Measurements from ENCODE around the gene PHYHD1.

The PHYHD1 gene

DNA sequence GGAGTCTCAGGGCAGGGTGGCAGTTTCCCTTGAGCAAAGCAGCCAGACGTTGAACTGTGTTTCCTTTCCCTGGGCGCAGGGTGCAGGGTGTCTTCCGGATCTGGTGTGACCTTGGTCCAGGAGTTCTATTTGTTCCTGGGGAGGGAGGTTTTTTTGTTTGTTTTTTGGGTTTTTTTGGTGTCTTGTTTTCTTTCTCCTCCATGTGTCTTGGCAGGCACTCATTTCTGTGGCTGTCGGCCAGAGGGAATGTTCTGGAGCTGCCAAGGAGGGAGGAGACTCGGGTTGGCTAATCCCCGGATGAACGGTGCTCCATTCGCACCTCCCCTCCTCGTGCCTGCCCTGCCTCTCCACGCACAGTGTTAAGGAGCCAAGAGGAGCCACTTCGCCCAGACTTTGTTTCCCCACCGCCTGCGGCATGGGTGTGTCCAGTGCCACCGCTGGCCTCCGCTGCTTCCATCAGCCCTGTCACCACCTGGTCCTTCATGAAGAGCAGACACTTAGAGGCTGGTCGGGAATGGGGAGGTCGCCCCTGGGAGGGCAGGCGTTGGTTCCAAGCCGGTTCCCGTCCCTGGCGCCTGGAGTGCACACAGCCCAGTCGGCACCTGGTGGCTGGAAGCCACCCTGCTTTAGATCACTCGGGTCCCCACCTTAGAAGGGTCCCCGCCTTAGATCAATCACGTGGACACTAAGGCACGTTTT is 3.5 kb upstream of the PHYHD1 start:
- Histone ChIP-seq H3K27ac (peak overlapping the region; percentile 95 to 98), H3K36me3 (peaks cover 15 to 37% (median 22%) of the 10 kb centered on the region in 3 donors), H3K4me3 (no peak overlapping the region), H3K4me1 (peaks cover 25 to 100% (median 92%) of the 10 kb centered on the region in 4 donors), H3K27me3 (no peaks in the 10 kb centered on the region), H3K9me3 (no peaks in the 10 kb centered on the region)
- peak; percentile 89 to 97 for DNase-seq
- TF ChIP-seq, protein P1, sequence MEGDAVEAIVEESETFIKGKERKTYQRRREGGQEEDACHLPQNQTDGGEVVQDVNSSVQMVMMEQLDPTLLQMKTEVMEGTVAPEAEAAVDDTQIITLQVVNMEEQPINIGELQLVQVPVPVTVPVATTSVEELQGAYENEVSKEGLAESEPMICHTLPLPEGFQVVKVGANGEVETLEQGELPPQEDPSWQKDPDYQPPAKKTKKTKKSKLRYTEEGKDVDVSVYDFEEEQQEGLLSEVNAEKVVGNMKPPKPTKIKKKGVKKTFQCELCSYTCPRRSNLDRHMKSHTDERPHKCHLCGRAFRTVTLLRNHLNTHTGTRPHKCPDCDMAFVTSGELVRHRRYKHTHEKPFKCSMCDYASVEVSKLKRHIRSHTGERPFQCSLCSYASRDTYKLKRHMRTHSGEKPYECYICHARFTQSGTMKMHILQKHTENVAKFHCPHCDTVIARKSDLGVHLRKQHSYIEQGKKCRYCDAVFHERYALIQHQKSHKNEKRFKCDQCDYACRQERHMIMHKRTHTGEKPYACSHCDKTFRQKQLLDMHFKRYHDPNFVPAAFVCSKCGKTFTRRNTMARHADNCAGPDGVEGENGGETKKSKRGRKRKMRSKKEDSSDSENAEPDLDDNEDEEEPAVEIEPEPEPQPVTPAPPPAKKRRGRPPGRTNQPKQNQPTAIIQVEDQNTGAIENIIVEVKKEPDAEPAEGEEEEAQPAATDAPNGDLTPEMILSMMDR (IDR thresholded peaks at IDR 0.05): no peak
- intact Hi-C loops (cut with DNase I; ENCODE audit: low total_unique reads): no loop called here

DNA sequence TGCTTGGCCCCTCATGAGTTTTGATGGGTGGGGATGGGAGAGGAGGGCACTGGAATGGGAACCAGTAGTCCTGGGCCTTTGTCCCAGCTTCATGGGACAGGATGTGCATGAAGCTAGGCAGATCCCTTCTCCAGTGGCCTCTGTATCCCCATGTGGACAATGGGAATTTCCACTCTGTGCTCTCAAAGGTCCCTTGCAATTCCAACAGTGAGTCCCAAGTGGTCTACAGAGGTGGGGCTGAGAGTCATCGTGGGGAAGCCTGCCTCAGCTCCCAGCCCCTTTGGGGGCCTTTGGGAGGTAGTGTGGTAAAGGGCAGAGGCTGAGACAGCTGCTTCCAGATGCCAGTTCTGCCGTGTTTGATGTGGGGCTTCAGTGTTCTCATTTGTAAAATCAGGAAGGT is 1.9 kb upstream of the PHYHD1 start:
- peaks cover 20 to 100% (median 90%) of the 10 kb centered on the region in 4 donors for H3K4me1 ChIP-seq
- intact Hi-C loops (cut with DNase I; ENCODE audit: low total_unique reads): no loop called here
- H3K27ac ChIP-seq: peak overlapping the region; percentile 95 to 98

GRCh38 chr9:128919402-128920089 is 1.2 kb upstream of the PHYHD1 start:
- Histone ChIP-seq H3K9me3 (no peaks in the 10 kb centered on the region), H3K27me3 (no peaks in the 10 kb centered on the region), H3K27ac (peak overlapping the region; percentile 95 to 98), H3K36me3 (peaks cover 15 to 37% (median 20%) of the 10 kb centered on the region in 3 donors), H3K4me1 (peaks cover 18 to 94% (median 83%) of the 10 kb centered on the region in 4 donors), H3K4me3 (no peak overlapping the region)
- DNase-seq: no peak
- TF ChIP-seq, protein P1 (IDR thresholded peaks at IDR 0.05): no peak
- intact Hi-C loops (cut with DNase I; ENCODE audit: low total_unique reads): loop anchor here (5.0 kb wide), 1 partner anchor 37 kb away; the partner anchor contains the start of genes KYAT1 and LRRC8A

More for the DNA sequence above, 1.9 kb upstream of the PHYHD1 start:
- Histone ChIP-seq H3K9me3 (no peaks in the 10 kb centered on the region), H3K36me3 (peaks cover 15 to 37% (median 22%) of the 10 kb centered on the region in 3 donors), H3K27me3 (no peaks in the 10 kb centered on the region), H3K4me3 (no peak overlapping the region)
- DNase-seq: no peak
- TF ChIP-seq, protein P1 (IDR thresholded peaks at IDR 0.05): no peak

- intact Hi-C loops (cut with DNase I; ENCODE audit: low total_unique reads): loop anchor here (5.0 kb wide), 1 partner anchor 40 kb away; the partner anchor contains the start of genes KYAT1 and LRRC8A
- no peaks in the 10 kb centered on the region for H3K9me3 ChIP-seq
- peaks cover 6 to 18% (median 16%) of the 10 kb centered on the region in 3 donors for H3K36me3 ChIP-seq
- peaks cover 5 to 68% (median 58%) of the 10 kb centered on the region in 4 donors for H3K4me1 ChIP-seq
- peak overlapping the region; percentile 95 to 98 for H3K27ac ChIP-seq
- no peaks in the 10 kb centered on the region for H3K27me3 ChIP-seq
- TF ChIP-seq, protein P1 (IDR thresholded peaks at IDR 0.05): no peak
- peak overlapping the region; percentile 52 to 63 for H3K4me3 ChIP-seq
- DNase-seq: peak; percentile 38 to 83
Measured at GRCh38 chr9:128921881-128922763, 1.3 kb downstream of the PHYHD1 start.

- no peak for DNase-seq
- no peaks in the 10 kb centered on the region for H3K9me3 ChIP-seq
- no peaks in the 10 kb centered on the region for H3K27me3 ChIP-seq
- intact Hi-C loops (cut with DNase I; ENCODE audit: low total_unique reads): loop anchor here (5.0 kb wide), 1 partner anchor 41 kb away; the partner anchor contains the start of genes KYAT1 and LRRC8A
- H3K4me3 ChIP-seq: no peak overlapping the region
- TF ChIP-seq, protein P1 (IDR thresholded peaks at IDR 0.05): no peak
- peaks cover 5 to 65% (median 55%) of the 10 kb centered on the region in 4 donors for H3K4me1 ChIP-seq
- H3K27ac ChIP-seq: peak overlapping the region; percentile 95 to 98
- H3K36me3 ChIP-seq: peaks cover 0 to 16% (median 10%) of the 10 kb centered on the region in 3 donors
Measured at GRCh38 chr9:128923493-128923883, 2.7 kb downstream of the PHYHD1 start.

Measured in tibial artery (tissue), 4 donors.